Measurements from ENCODE around the gene TMEM114.

Gene TMEM114

GRCh38 chr16:8589900-8590688 is at the start of gene TMEM114:
Gene TMEM114 (minus strand): TSS chr16:8590511. CDS start chr16:8589838, 673 bp downstream.
- in situ Hi-C loops (cut with HindIII; ENCODE audit: low sequenced_read_pairs): no loop called here

DNA sequence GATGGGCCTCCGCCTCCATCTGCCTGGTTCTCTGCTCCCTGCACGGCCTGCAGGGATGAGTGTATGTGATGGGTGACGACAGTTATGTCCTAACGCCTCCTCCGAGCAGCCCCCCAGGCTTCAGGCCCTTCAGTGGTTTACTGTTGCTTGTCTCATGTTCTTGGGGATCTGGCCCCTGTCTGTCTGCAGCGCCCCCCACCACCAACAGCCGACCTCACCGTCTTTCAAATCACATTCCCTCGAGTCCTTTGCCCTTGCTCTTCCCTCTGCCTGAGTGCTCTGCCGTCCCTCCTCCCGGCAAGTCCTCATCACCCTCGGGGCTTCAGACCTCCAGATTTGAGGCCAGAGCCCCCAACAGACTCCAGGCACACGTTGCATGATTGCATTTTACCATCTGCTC is 49.4 kb upstream of the TMEM114 start:
- in situ Hi-C loops (cut with HindIII; ENCODE audit: low sequenced_read_pairs): loop anchor here (5.0 kb wide), 1 partner anchor 72 kb away; no protein-coding TSS in a partner anchor

DNA sequence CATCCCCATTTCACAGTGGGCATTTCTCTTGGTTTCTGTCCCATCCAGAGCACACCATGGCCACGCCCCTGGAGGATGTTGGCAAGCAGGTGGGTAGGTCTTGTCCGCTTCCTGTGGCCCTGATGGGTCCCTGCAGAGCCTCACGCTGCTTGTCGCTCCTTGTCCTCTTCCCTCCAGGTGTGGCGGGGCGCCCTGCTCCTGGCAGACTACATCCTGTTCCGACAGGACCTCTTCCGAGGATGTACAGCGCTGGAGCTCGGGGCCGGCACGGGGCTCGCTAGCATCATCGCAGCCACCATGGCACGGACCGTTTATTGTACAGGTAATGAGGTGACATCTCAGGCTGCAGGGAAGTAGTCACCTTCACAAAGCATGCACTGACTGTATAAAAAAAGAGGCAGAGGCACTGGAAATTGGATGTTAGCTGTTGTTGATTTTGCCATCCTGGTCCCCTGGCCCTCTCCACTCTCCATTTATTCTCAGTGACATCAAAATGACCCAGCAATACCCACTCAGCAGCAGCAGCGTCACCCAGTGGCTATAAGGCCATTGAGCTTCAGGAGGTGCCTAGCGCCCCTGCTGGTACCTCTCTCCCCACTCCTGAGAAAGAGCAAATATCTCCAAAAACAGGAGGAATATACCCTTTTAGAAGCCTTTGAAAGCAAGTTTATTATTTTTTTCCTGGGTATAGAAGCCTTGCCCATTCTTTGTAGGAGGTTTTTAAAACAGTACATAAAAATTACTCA is 44.9 kb upstream of the TMEM114 start:
- in situ Hi-C loops (cut with HindIII; ENCODE audit: low sequenced_read_pairs): loop anchor here (5.0 kb wide), 1 partner anchor 68 kb away; no protein-coding TSS in a partner anchor

DNA sequence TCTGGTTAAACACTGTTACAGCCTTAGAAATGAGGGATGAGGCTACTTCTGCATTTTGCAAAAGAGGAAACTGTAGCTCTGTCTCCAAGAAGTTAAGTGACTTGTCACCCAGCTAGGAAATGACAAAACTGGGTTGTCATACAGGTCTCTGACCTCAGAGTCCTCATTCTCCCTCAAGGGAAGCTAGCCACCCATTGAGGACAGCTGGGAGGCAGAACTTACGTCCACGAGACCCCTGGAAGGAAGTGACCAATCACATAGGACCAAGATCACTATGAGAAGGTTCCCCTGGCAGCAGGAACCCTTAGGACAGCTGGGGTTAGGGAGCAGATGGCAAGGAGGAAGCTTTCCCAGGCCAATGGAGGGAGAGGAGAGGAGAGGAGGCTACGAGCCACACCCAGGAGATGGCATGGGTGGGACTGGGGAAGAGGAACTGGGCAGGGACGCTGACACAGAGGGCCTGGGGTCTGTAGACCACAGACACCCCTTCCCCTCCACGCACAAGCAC is 42.4 kb upstream of the TMEM114 start:
- in situ Hi-C loops (cut with HindIII; ENCODE audit: low sequenced_read_pairs): no loop called here

- in situ Hi-C loops (cut with HindIII; ENCODE audit: low sequenced_read_pairs): no loop called here
These were observed 41.6 kb upstream of the TMEM114 start for GRCh38 chr16:8631818-8632465.

DNA sequence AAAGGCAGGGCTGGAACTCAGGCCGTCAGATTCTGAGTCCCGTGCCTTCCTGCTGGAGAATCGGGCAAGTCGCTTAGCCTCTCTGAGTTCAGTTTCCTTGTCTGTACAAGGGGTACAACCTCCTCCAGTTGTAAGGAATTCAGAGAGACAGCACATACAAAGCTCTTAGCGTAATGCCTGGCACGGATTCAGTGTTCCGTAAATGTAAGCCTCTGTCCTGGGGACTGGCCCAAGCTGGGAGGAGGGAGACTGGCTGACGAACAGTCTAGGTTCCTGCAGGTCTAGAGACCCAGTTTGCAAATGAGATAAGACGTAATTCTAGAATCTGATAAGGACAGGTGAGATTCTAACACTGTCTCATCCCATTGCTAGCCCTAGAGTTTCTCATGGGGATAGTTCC is 41.1 kb upstream of the TMEM114 start:
- in situ Hi-C loops (cut with HindIII; ENCODE audit: low sequenced_read_pairs): no loop called here

DNA sequence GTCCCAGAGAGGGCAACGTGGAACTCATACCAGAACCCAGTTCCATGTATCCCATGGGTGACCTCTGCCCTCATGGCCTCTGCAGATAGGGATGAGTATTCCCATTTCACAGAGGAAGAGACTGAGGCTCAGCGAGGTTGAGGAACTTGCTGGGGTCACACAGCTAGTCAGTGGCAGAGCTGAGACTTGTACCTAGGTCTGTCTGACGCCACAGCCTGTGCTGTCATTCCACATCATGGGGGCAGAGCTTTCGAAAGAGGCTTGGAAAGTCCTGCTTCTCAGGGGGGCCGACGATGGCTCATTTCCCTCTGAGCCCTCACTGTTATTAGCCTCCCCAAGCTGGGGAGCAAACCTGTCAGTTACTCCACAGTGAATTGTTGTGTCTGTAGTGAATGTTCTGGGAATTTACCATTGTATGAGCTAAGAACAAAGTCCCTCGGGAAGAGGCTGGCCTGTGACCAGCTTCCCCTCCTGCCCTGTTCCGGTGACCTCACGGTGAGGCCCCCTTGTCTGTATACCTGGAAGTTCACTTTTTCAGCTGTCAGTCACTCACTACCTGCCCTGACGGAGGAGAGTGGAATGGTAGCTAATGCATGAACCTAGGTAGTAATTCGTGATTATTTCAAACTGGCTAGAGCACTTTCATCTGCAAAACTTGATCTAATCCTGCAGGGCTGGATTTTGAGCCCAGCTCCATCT is 40.1 kb upstream of the TMEM114 start:
- in situ Hi-C loops (cut with HindIII; ENCODE audit: low sequenced_read_pairs): no loop called here

DNA sequence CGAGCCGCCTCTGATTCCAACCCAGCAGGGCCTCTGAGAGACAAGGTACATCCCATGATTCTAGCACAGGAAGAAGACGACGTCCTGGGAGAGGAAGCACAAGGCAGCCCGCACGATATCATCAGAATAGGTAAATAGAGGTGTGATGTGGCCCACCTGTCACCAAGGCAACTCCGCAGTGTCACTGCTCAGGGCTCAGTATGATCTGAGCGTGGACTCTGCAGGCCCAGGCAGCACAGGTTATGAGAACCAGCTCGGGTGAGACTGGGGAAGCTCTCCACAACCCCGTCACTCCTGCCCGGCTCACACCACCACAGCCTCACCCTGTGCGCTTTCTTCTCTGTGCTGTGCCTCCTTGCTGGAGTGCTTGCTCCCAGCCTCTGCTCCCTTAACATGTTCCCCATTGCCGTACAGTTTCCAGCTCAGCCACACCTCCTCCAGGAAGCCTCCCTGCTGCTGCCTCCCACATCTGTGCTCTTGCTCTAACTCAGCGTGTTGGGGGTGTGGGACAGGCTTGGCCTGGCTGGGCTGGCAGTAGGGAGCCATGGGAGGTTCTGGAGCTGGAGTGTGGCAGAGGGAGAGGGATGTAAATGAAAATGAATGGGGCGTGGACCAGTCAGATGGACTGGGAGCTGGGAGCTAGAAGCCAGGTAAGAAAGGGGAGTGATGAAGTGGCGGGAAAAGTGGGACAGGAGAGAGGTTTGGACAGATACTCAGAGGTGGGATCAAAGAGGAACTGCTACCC is 38.8 kb upstream of the TMEM114 start:
- in situ Hi-C loops (cut with HindIII; ENCODE audit: low sequenced_read_pairs): no loop called here

DNA sequence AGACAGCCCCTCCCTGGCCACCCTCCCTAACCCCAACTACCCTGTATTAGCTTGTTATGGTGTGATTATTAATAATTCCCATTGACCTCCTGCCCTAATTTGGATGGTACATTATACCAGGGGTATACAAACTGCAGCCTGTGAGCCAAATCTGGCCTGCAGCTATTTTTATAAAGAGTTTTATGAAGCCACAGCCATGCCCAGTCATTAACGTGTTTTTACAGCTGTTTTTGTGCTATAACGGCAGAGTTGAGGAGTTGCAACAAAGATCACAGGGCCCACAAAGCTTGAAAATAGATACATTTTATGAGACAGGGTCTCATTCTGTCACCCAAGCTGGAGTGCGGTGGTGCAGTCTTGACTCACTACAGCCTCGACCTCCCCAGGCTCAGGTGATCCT is 37.1 kb upstream of the TMEM114 start:
- in situ Hi-C loops (cut with HindIII; ENCODE audit: low sequenced_read_pairs): no loop called here

DNA sequence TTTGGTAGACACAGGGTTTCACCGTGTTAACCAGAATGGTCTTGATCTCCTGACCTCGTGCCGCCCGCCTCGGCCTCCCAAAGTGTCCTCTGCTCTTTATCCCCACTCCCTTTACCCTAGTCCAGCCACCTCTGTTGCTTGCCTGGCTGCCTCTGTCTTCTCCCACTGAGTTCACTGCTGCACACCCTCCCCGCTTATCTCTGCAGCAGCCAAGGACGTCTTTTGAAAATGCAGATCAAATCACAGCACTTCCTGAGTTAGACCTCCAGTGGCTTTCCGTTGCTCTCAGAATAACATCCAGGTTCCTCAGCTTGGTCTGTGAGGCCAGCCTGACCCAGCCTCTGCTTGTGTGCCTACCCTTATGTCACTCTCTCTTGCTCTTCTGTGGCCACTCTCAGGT is 36.6 kb upstream of the TMEM114 start:
- in situ Hi-C loops (cut with HindIII; ENCODE audit: low sequenced_read_pairs): no loop called here

DNA sequence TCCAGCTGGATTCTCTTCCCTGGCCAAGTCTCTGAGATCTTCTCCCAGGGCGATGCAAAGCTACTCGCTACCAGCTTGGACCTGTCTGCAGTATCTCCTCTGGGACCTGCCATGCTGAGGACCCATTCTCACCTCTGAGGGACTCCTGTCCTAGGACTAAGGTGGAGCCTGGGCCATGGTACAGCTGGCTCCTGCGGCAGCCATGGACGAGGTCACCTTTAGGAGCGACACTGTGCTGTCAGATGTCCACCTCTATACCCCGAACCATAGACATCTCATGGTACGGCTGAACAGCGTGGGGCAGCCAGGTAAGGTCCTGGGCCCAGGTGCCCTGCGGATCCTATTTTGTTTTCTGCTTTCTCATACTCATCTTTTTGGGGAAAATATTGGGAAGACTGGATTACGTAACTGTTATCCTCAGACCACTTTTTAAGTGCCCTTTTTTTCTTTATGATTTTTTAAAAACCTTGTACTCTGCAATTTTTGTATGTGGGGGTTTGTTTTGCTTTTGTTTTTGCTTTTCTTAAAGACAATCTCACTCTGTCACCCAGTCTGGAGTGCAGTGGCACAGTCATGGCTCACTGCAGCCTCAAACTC is 35.3 kb upstream of the TMEM114 start:
- in situ Hi-C loops (cut with HindIII; ENCODE audit: low sequenced_read_pairs): no loop called here

GRCh38 chr16:8623634-8624033 is 33.3 kb upstream of the TMEM114 start:
- in situ Hi-C loops (cut with HindIII; ENCODE audit: low sequenced_read_pairs): no loop called here

DNA sequence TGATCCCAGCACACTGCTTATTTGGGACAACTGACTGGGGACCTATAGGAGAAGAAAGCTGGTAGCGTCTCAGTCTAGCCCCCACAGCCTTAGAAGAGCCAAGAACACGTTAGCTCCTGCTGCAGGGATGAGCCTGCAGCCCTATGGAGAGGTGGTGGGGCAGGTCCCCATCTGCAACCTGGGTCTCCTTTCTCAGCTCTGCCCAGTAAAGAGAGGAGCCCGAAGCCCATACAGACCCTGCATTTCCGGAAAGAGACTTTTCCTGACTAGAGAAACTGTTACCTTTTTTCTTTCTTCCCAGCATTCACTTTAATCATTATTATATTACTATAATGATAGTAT is 32.0 kb upstream of the TMEM114 start:
- in situ Hi-C loops (cut with HindIII; ENCODE audit: low sequenced_read_pairs): no loop called here

DNA sequence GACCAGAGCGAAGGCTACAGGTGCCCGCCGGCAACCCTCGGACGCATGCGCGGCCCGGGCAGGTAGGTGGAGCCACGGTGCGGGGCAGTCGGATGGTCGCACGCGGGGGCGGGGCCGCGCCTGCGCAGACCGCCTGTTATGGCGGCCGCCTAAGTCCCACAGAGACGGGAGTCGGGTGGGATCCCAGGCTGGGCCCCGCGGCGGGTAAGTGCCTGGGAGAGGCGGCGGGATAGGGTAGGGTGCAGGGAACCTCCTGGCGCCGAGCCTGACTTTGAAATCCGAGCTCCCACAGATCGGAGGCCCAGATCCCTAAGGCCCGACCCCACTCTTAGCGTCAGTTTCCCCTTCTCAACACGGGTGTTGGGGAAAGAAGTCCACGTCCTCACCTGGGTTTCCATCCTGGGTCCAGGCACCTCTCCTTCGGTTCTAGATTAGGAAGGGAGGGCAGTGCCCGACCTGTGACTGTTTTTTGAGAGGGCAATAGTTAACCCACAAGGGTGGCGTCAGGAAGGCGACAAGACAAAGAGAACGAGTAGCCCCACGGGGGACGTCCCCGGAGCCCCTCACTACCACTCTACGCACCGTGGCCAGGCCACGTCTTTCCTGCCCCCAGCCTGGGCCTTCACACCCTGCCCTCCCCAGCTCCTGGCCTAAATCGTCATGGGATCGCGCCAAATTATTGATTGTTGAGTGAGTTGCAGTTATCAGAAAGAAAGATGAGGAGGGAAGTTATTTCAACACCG is 31.4 kb upstream of the TMEM114 start, which contains the start of gene METTL22:
TSS of gene METTL22 (plus strand) at position 127 of the 743 bp plus-strand sequence. CDS start 3,968 bp downstream, outside the sequence.
- in situ Hi-C loops (cut with HindIII; ENCODE audit: low sequenced_read_pairs): no loop called here

DNA sequence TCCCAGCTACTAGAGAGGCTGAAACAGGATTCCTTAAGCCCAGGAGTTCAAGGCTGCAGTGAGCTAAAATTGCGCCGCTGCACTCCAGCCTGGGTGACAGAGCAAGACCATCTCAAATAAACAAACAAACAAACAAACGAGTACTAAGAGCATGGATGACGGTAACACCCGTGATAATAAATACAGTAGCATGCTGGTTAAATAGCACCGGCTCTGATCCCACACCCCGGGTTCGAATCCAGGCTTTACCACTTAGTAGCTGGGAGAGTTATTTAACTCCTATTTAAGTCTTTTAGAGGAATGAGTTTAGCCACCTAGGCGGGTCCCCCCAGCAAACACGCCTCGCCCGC is 30.9 kb upstream of the TMEM114 start:
- in situ Hi-C loops (cut with HindIII; ENCODE audit: low sequenced_read_pairs): no loop called here

DNA sequence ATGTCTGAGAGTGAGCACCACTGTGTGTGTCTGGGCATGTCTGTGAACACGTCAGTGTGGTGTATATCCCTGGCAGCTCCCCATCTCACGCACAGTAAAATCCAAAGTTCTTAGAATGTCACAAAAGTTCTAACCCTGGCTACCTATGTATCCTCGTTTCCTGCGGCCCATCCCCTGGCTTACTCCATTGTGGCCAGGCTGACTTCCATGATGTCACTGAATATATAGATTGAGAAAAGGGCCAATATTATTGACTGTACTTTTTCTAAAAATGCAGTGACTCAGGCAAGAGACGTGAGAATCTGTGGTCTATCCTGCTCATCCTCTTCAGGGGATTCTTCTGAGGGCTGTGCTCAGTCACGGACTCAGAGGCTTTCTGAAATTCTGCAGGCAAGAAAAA is 30.2 kb upstream of the TMEM114 start:
- in situ Hi-C loops (cut with HindIII; ENCODE audit: low sequenced_read_pairs): no loop called here

DNA sequence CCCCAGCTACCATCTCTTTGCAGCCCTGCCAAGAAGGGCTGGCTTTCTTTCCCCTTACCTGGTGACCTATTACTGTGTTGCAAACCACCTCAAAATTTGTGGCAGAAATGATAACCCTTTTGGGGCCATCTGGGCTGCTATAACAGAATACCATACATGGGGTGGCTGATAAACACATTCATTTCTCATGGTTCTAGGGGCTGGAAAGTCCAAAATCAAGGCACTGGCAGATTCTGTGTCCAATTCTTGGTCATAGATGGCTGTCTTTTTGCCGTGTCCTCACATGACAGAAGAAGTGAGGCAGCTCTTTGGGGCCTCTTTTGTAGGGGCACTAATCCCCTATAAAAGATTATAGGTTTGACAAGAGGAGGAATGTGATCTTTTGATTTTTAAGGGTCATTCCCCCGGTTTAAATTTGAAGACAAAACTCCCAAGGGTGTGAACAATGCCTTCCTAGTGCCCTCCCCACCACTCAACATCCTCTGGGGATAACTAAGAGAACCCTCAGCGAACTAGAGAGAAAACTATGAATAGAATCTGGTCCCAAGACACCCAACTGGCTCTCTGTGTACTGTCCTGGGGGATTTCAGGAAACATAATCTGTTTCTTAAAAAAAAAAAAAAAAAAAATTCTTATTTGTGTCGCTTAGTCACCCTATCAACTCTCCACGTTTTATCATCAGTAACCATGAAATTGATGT is 29.5 kb upstream of the TMEM114 start:
- in situ Hi-C loops (cut with HindIII; ENCODE audit: low sequenced_read_pairs): no loop called here

- in situ Hi-C loops (cut with HindIII; ENCODE audit: low sequenced_read_pairs): no loop called here
These were observed 24.2 kb upstream of the TMEM114 start for GRCh38 chr16:8614435-8615029.

All from endothelial cell of hepatic sinusoid (primary cell).